Effector CD8-positive, alpha-beta T cell (primary cell): ENCODE results near the gene RPS2.

Source experiments
- DNase-seq: peaks from one replicate; lab custom pipeline; 2025; lab: John Stamatoyannopoulos, UW

RPS2 gene

GRCh38 chr16:1998852-1999801, 34.5 kb upstream of the RPS2 start:
- no peak for DNase-seq

- no peak for DNase-seq
These were observed 33.8 kb upstream of the RPS2 start for GRCh38 chr16:1998360-1998835.

- DNase-seq, result no peak
These were observed 33.1 kb upstream of the RPS2 start for GRCh38 chr16:1997494-1998359.

- DNase-seq, result no peak
These were observed 29.1 kb upstream of the RPS2 start for GRCh38 chr16:1993731-1994131.

- DNase-seq, result no peak
These were observed 28.2 kb upstream of the RPS2 start for GRCh38 chr16:1992704-1993317.

GRCh38 chr16:1991948-1992703, 27.5 kb upstream of the RPS2 start:
- DNase-seq, result peak; percentile 99

- no peak for DNase-seq
These were observed 26.9 kb upstream of the RPS2 start for GRCh38 chr16:1991588-1991947.

GRCh38 chr16:1991135-1991551, 26.5 kb upstream of the RPS2 start:
- DNase-seq, result no peak

GRCh38 chr16:1990351-1991134, 25.9 kb upstream of the RPS2 start:
- no peak for DNase-seq

GRCh38 chr16:1990101-1990350, 25.4 kb upstream of the RPS2 start:
- DNase-seq, result no peak

GRCh38 chr16:1989209-1990100, 24.8 kb upstream of the RPS2 start, which contains the start of gene SYNGR3:
Gene SYNGR3, plus strand, starts transcription at chr16:1989970. Its CDS starts 133 bp downstream, at chr16:1990103.
- DNase-seq, result no peak

GRCh38 chr16:1987198-1987597, 22.6 kb upstream of the RPS2 start:
- no peak for DNase-seq

GRCh38 chr16:1985466-1986150, 21.0 kb upstream of the RPS2 start:
- DNase-seq, result no peak

GRCh38 chr16:1984347-1985225, 20.0 kb upstream of the RPS2 start:
- DNase-seq, result no peak

- peak; percentile 18 for DNase-seq
These were observed 19.1 kb upstream of the RPS2 start, which contains the start of gene GFER for GRCh38 chr16:1983544-1984346. Gene GFER, plus strand, starts transcription at chr16:1984193. Its CDS starts 26 bp downstream, at chr16:1984219.

GRCh38 chr16:1982991-1983543, 18.4 kb upstream of the RPS2 start:
- DNase-seq, result no peak

- no peak for DNase-seq
These were observed 17.4 kb upstream of the RPS2 start for GRCh38 chr16:1982013-1982433.
